HG03108 (cell line): ENCODE data around the gene JAM3.

Experiments used
- ATAC-seq: cut with Tn5 transposase; IDR thresholded peaks from one replicate; pipeline ENCODE4 v1.9.1; 2021; ENCODE audit warnings: moderate library complexity; ENCODE audit not compliant: unreplicated experiment

The JAM3 gene

GRCh38 chr11:134142536-134142935 lies 73.7 kb downstream of the JAM3 start:
- no peak for ATAC-seq

DNA sequence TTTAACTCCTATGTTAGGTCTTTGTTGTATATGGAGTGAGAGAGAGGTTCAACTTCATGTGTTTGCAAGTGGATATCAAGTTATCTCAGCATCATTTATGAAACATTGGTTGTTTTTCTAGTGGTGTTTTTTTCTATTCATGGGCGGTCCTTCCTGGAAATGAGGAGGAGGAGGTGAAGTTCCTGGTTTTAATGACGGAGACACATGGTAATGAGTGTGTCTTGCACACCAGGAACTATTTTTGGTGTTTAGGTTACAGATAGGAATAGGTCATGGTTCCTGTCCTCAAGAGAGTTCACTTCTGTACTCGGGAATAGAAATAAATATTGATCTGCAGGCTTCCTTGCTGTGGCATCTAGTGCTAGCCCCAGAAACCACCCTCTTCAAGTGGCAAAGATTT lies 74.9 kb downstream of the JAM3 start:
- ATAC-seq: no peak

- no peak for ATAC-seq
These were observed 75.9 kb downstream of the JAM3 start for GRCh38 chr11:134144744-134145143.

GRCh38 chr11:134145715-134146114 lies 76.8 kb downstream of the JAM3 start:
- no peak for ATAC-seq

DNA sequence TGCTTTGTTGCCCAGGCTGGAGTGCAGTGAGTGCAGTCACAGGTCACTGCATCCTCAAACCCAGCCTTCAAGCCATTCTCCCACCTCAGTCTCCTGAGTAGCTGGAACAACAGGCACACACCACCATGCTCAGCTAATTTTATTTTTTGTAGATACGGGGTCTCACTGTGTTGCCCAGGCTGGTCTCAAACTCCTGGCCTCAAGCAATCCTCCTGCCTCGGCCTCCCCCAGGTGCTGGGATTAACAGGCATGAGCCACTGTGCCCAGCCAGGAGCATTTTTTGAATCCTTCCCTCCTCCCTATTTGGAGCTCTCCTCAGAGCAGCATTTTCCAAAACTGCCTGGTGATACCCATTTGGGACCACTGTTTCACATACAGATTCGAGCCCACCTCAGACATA lies 77.7 kb downstream of the JAM3 start:
- ATAC-seq: no peak

- ATAC-seq: no peak
These were observed 80.5 kb downstream of the JAM3 start for GRCh38 chr11:134149371-134149770.

DNA sequence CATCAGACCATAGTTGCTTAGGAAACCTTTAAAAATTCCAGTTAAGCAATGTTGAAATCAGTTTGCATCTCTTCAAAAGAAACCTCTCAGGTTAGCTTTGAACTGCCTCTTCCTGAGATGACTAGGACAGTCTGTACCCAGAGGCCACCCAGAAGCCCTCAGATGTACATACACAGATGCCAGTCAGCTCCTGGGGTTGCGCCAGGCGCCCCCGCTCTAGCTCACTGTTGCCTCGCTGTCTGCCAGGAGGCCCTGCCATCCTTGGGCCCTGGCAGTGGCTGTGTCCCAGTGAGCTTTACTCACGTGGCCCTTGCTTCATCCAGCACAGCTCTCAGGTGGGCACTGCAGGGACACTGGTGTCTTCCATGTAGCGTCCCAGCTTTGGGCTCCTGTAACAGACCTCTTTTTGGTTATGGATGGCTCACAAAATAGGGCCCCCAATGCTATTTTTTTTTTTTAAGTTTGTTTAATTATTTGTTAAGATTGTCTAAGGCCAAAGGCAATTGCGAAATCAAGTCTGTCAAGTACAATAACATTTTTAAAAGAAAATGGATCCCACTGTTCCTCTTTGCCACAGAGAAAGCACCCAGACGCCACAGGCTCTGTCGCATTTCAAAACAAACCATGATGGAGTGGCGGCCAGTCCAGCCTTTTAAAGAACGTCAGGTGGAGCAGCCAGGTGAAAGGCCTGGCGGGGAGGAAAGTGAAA lies 81.5 kb downstream of the JAM3 start:
- no peak for ATAC-seq

GRCh38 chr11:134151083-134151747 lies 82.3 kb downstream of the JAM3 start:
- no peak for ATAC-seq

DNA sequence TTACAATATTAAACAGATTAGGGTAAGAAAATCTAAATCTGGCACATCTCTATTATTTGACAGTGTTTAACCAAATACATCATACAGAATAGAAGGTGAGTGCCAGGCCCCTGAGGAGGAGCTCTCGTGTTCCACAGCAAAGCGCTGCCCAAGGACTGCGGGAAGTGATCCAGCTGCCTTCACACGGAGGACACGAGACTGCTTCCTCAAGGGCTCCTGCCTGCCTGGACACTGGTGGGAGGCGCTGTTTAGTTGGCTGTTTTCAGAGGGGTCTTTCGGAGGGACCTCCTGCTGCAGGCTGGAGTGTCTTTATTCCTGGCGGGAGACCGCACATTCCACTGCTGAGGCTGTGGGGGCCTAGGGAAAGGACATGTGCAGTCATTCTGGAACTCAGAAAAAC lies 83.8 kb downstream of the JAM3 start:
- ATAC-seq: no peak

- no peak for ATAC-seq
These were observed 84.5 kb downstream of the JAM3 start for GRCh38 chr11:134153147-134153905.

GRCh38 chr11:134154441-134154840 lies 85.6 kb downstream of the JAM3 start:
- ATAC-seq: no peak

GRCh38 chr11:134155456-134155855 lies 86.6 kb downstream of the JAM3 start:
- ATAC-seq: no peak

- ATAC-seq: no peak
These were observed 87.3 kb downstream of the JAM3 start for GRCh38 chr11:134155946-134156865.

DNA sequence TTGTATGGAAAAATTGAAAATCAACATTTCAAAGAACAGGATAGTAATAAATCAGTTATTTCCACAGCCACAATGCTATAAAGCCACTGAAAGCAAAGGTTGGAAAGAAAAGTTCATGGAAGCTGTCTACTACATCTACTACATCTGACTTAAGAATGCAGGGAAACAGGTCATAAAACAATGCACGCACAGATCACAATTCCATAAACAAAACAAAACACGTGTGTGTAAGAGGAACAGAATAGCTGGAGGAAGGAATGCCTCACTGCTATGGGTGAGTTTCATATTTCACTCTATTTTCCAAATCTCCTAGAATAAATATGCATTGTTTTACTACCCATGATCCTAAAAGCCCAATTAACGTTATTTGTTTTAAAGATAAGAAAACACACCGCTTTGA lies 88.6 kb downstream of the JAM3 start:
- no peak for ATAC-seq

DNA sequence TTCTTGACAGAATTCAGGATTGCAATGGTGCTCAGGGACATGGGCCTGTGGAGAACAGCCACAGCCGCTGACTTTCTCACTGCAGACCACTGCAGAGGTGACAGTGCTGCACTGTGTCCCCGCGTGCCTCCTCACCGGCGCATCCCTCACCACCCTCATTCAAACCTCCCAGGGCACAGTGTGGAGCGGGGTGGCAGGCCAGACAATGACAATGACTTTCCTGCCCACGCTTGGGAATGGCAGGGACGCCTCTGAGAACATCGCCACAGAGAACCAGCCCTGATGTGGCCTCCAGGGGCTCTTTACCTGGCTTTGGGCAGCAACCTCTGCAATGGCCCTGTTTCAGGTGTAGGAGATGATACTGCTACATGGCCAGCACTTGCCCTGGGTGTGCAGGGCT lies 89.2 kb downstream of the JAM3 start:
- no peak for ATAC-seq

DNA sequence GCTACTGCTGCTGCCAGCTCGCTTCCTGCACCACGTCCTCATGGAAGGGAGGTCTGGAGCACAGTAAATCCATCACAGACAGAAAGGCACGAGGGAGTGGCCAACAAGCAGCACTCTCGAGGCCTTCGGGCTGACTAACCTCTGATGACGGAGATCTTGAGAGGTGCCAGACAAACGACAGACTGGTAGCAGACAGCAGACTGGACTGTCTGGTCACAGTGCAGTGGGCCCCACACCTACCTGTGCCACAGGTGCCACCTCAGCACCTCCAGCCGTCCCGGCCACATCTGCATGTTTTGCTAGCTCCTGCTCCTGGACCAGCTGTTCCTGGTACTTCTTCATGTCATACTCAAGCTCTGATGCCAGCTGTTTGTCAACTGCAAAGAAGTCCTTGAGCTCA lies 90.8 kb downstream of the JAM3 start:
- ATAC-seq: no peak

DNA sequence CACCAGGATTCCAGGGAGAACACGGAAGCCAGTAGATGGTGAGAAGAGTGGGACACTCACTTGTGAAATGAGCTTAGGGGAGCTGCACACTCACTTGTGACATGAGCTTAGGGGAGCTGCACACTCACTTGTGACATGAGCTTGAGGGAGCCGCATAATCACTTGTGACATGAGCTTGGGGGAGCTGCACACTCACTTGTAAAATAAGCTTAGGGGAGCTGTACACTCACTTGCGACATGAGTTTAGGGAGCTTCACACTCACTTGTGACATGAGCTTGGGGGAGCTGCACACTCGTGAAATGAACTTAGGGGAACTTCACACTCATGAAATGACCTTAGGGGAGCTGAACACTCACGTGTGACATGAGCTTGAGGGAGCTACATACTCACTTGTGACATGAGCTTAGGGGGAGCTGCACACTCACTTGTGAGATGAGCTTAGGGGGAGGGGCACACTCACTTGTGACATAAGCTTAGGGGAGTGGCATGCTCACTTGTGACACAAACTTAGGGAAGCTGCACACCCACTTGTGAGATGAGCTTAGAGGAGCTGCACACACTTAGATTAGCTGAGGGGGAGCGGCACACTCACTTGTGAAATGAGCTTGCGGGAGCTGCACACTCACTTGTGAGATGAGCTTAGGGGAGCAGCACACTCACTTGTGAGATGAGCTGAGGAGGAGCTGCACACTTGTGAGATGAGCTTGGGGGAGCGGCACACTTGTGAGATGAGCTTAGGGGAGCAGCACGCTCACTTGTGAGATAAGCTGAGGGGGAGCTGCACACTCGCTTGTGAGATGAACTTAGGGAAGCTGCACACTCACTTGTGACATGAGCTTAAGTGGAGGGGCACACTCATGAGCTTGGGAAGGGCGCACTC lies 95.9 kb downstream of the JAM3 start:
- ATAC-seq: no peak

GRCh38 chr11:134170177-134170918 lies 101.5 kb downstream of the JAM3 start:
- no peak for ATAC-seq

- no peak for ATAC-seq
These were observed 102.0 kb downstream of the JAM3 start for GRCh38 chr11:134170919-134171281.
